HepG2 (cell line): ENCODE measurements around the gene ERBB4. TPM values are rescaled to one million over a fixed set of nuclear protein-coding genes. Genes with fewer than 3 reads are reported as not detected.

Experiments
- HMG20A ChIP-seq: IDR thresholded peaks from 2 replicates; pipeline ENCODE4 v1.6.1; 2016; ENCODE audit warnings: borderline replicate concordance
- HNRNPL ChIP-seq: fragments of 200-400 bp; formaldehyde crosslinking; IDR thresholded peaks from 2 replicates; pipeline ENCODE4 v1.6.1; 2017; ENCODE audit warnings: mild to moderate bottlenecking, low read depth, low read length
- IKZF1 ChIP-seq: fragments of 450-650 bp; IDR thresholded peaks from 2 replicates; pipeline ENCODE4 v1.7.1; 2016
- JARID2 ChIP-seq: sonication (generic); formaldehyde crosslinking; IDR thresholded peaks from 2 replicates; pipeline ENCODE4 v1.8.1; 2023; ENCODE audit warnings: missing genetic modification reagents, inconsistent platforms; ENCODE audit not compliant: insufficient replicate concordance
- KAT7 ChIP-seq: IDR thresholded peaks from 2 replicates; pipeline ENCODE4 v1.6.1; 2018; ENCODE audit warnings: borderline replicate concordance, missing compliant biosample characterization
- MED8 ChIP-seq: sonication (generic); formaldehyde crosslinking; IDR thresholded peaks from 2 replicates; pipeline ENCODE4 v1.8.1; 2023; ENCODE audit warnings: mild to moderate bottlenecking, missing genetic modification reagents; ENCODE audit not compliant: insufficient replicate concordance
- MXD3 ChIP-seq: IDR thresholded peaks from 2 replicates; pipeline ENCODE4 v1.6.1; 2016; ENCODE audit warnings: mild to moderate bottlenecking, missing biosample characterization, missing genetic modification reagents
- MXI1 ChIP-seq: IDR thresholded peaks from 3 replicates; pipeline ENCODE4 v1.6.1; 2012; ENCODE audit warnings: low read depth, low read length, inconsistent platforms, borderline replicate concordance
- NFIB ChIP-seq: sonication (generic); formaldehyde crosslinking; IDR thresholded peaks from 2 replicates; pipeline ENCODE4 v1.9.0; 2021; ENCODE audit warnings: missing genetic modification reagents, mild to moderate bottlenecking, borderline replicate concordance
- RBM22 ChIP-seq: fragments of 200-400 bp; formaldehyde crosslinking; optimal IDR thresholded peaks from 2 replicates; pipeline ENCODE3; 2017; ENCODE audit warnings: mild to moderate bottlenecking, low read length, moderate library complexity
- REXO4 ChIP-seq: sonication (generic); formaldehyde crosslinking; IDR thresholded peaks from 2 replicates; pipeline ENCODE4 v1.8.0; 2022; ENCODE audit warnings: missing genetic modification reagents, mild to moderate bottlenecking, borderline replicate concordance
- RFXANK ChIP-seq: IDR thresholded peaks from 2 replicates; pipeline ENCODE4 v1.6.1; 2016
- SALL2 ChIP-seq: sonication (generic); formaldehyde crosslinking; IDR thresholded peaks from 2 replicates; pipeline ENCODE4 v1.8.1; 2023; ENCODE audit warnings: mild to moderate bottlenecking, missing genetic modification reagents, inconsistent platforms
- TOE1 ChIP-seq: sonication (generic); formaldehyde crosslinking; IDR thresholded peaks from 2 replicates; pipeline ENCODE4 v1.4.0; 2020; ENCODE audit warnings: mild to moderate bottlenecking, missing genetic modification reagents
- ZFAT ChIP-seq: sonication (generic); formaldehyde crosslinking; conservative IDR thresholded peaks from 2 replicates; pipeline ENCODE4 v1.8.1; 2023; ENCODE audit warnings: missing genetic modification reagents, inconsistent platforms
- ZNF180 ChIP-seq: sonication (generic); formaldehyde crosslinking; IDR thresholded peaks from 2 replicates; pipeline ENCODE4 v1.4.0; 2020; ENCODE audit warnings: low read depth, missing genetic modification reagents, borderline replicate concordance
- ZNF501 ChIP-seq: sonication (generic); formaldehyde crosslinking; IDR thresholded peaks from 2 replicates; pipeline ENCODE4 v1.5.1; 2020; ENCODE audit warnings: mild to moderate bottlenecking, moderate library complexity, missing genetic modification reagents
- ZNF550 ChIP-seq: sonication (generic); formaldehyde crosslinking; IDR thresholded peaks from 2 replicates; pipeline ENCODE4 v1.4.0; 2020; ENCODE audit warnings: mild to moderate bottlenecking, missing genetic modification reagents, borderline replicate concordance
- ZNF558 ChIP-seq: sonication (generic); formaldehyde crosslinking; IDR thresholded peaks from 2 replicates; pipeline ENCODE4 v1.9.0; 2022; ENCODE audit warnings: mild to moderate bottlenecking, missing genetic modification reagents, borderline replicate concordance
- ZNF614 ChIP-seq: IDR thresholded peaks from 2 replicates; pipeline ENCODE4 v1.6.1; 2018; ENCODE audit warnings: missing biosample characterization, missing genetic modification reagents, inconsistent platforms, borderline replicate concordance
- ZNF678 ChIP-seq: sonication (generic); formaldehyde crosslinking; IDR thresholded peaks from 2 replicates; pipeline ENCODE4 v1.4.0; 2020; ENCODE audit warnings: mild to moderate bottlenecking, missing genetic modification reagents
- ZNF768 ChIP-seq: sonication (generic); formaldehyde crosslinking; IDR thresholded peaks from 2 replicates; pipeline ENCODE4 v1.4.0; 2020; ENCODE audit warnings: missing genetic modification reagents
- polyA plus RNA-seq, 8 experiments: library from polyadenylated mRNA; depleted of rRNA in 3 of 8; stranded (reverse) in 7 of 8; unstranded in 1 of 8; fragments of >200 nt; fragmentation: Illumina TruSeq in 4 of 8; extraction: Trizol in 4 of 8; gene quantifications; 2 replicates each; pipeline versions ENCODE4 v1.2.1 to v1.2.3, GENCODE V29; 2011 to 2016; ENCODE audit warnings: low read depth in 4 of 8, missing spikeins in 1 of 8, mixed read lengths in 1 of 8; ENCODE audit not compliant: insufficient read depth in 1 of 8
- total RNA-seq, 5 experiments: library from RNA; depleted of rRNA; stranded (reverse); fragments of >200 nt; fragmentation: Illumina TruSeq; extraction: Trizol; gene quantifications; 2 replicates each; pipeline ENCODE4 v1.2.3, GENCODE V29; 2016; ENCODE audit warnings: low read depth in 1 of 5
- TF ChIP-seq, protein P1 (sequence below): sonication (generic); formaldehyde crosslinking; IDR thresholded peaks from 2 replicates; pipeline ENCODE4 v1.8.0; 2022; ENCODE audit warnings: missing genetic modification reagents, mild to moderate bottlenecking, borderline replicate concordance
- TF ChIP-seq, protein P2 (sequence below): sonication (generic); formaldehyde crosslinking; IDR thresholded peaks from 2 replicates; pipeline ENCODE4 v1.8.0; 2022; ENCODE audit warnings: low read depth, missing genetic modification reagents
- TF ChIP-seq, protein P3 (sequence below): sonication (generic); formaldehyde crosslinking; IDR thresholded peaks from 2 replicates; pipeline ENCODE4 v1.4.0; 2020; ENCODE audit warnings: missing genetic modification reagents, borderline replicate concordance
- TF ChIP-seq, protein P4 (sequence below): IDR thresholded peaks from 2 replicates; pipeline ENCODE4 v1.6.1; 2016

The ERBB4 gene
- total and polyA plus RNA-seq, 2 of the 13 experiments (the other 11 are each of a cell fraction or from before 2014, with no cell fraction given) = not detected

- TF ChIP-seq MXD3 = no peak
- TF ChIP-seq HNRNPL = no peak
- TF ChIP-seq ZNF768 (CRISPR knock-in tag) = no peak
- TF ChIP-seq MED8 (CRISPR knock-in tag) = no peak
- no peak for TF ChIP-seq SALL2 (CRISPR knock-in tag)
- no peak for TF ChIP-seq JARID2 (CRISPR knock-in tag)
- peak; percentile 81; the same call in 1 of the 2 replicates for TF ChIP-seq ZNF614 (CRISPR knock-in tag)
- TF ChIP-seq TOE1 (CRISPR knock-in tag) = no peak
- no peak for TF ChIP-seq ZNF558 (CRISPR knock-in tag)
- TF ChIP-seq RFXANK (CRISPR knock-in tag) = no peak
- TF ChIP-seq MXI1 = no peak
- TF ChIP-seq, protein P1, sequence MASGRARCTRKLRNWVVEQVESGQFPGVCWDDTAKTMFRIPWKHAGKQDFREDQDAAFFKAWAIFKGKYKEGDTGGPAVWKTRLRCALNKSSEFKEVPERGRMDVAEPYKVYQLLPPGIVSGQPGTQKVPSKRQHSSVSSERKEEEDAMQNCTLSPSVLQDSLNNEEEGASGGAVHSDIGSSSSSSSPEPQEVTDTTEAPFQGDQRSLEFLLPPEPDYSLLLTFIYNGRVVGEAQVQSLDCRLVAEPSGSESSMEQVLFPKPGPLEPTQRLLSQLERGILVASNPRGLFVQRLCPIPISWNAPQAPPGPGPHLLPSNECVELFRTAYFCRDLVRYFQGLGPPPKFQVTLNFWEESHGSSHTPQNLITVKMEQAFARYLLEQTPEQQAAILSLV (CRISPR knock-in tag) = no peak
- TF ChIP-seq NFIB (CRISPR knock-in tag) = no peak
- no peak for TF ChIP-seq ZNF550 (CRISPR knock-in tag)
- TF ChIP-seq REXO4 (CRISPR knock-in tag) = no peak
- no peak for TF ChIP-seq ZNF678 (CRISPR knock-in tag)
- TF ChIP-seq IKZF1 = no peak
- no peak for TF ChIP-seq KAT7 (CRISPR knock-in tag)
- TF ChIP-seq, protein P2, sequence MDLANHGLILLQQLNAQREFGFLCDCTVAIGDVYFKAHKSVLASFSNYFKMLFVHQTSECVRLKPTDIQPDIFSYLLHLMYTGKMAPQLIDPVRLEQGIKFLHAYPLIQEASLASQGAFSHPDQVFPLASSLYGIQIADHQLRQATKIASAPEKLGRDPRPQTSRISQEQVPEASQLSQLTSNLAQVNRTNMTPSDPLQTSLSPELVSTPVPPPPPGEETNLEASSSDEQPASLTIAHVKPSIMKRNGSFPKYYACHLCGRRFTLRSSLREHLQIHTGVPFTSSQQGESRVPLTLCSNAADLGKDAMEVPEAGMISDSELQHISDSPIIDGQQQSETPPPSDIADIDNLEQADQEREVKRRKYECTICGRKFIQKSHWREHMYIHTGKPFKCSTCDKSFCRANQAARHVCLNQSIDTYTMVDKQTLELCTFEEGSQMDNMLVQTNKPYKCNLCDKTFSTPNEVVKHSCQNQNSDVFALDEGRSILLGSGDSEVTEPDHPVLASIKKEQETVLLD (CRISPR knock-in tag) = no peak
- TF ChIP-seq RBM22 = no peak
- TF ChIP-seq ZNF501 (CRISPR knock-in tag) = no peak
- peak; percentile 88 for TF ChIP-seq HMG20A (CRISPR knock-in tag)
- TF ChIP-seq, protein P3, sequence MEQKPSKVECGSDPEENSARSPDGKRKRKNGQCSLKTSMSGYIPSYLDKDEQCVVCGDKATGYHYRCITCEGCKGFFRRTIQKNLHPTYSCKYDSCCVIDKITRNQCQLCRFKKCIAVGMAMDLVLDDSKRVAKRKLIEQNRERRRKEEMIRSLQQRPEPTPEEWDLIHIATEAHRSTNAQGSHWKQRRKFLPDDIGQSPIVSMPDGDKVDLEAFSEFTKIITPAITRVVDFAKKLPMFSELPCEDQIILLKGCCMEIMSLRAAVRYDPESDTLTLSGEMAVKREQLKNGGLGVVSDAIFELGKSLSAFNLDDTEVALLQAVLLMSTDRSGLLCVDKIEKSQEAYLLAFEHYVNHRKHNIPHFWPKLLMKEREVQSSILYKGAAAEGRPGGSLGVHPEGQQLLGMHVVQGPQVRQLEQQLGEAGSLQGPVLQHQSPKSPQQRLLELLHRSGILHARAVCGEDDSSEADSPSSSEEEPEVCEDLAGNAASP (CRISPR knock-in tag) = peak; percentile 77
- TF ChIP-seq, protein P4, sequence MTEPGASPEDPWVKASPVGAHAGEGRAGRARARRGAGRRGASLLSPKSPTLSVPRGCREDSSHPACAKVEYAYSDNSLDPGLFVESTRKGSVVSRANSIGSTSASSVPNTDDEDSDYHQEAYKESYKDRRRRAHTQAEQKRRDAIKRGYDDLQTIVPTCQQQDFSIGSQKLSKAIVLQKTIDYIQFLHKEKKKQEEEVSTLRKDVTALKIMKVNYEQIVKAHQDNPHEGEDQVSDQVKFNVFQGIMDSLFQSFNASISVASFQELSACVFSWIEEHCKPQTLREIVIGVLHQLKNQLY = no peak
- TF ChIP-seq ZFAT = no peak
- no peak for TF ChIP-seq ZNF180 (CRISPR knock-in tag)
These were observed 179.1 kb downstream of the ERBB4 start (continued) for GRCh38 chr2:212359425-212360067.
